WTC11 (cell line): ENCODE data around the gene GBF1.
A peak's percentile ranks its signal among the peaks of the same experiment; 100 is the strongest.

Source experiments
- CBFB ChIP-seq: sonication (generic); formaldehyde crosslinking; IDR thresholded peaks from 2 replicates; pipeline ENCODE4 v1.8.1; 2022; ENCODE audit warnings: mild to moderate bottlenecking, low read depth, missing genetic modification reagents
- CTCF ChIP-seq: fragments of 200-600 bp; IDR thresholded peaks from 2 replicates; pipeline ENCODE4 v1.8.0; 2022; ENCODE audit warnings: antibody characterized with exemption
- E2F5 ChIP-seq: sonication (generic); formaldehyde crosslinking; IDR thresholded peaks from 2 replicates; pipeline ENCODE4 v1.8.1; 2022; ENCODE audit warnings: mild to moderate bottlenecking, moderate library complexity, missing genetic modification reagents
- FOXP1 ChIP-seq: sonication (generic); formaldehyde crosslinking; IDR thresholded peaks from 2 replicates; pipeline ENCODE4 v1.8.0; 2022; ENCODE audit warnings: missing genetic modification reagents, mild to moderate bottlenecking, moderate library complexity, borderline replicate concordance
- HMGA2 ChIP-seq: fragments of 250-450 bp; sonication (Bioruptor Pico); IDR thresholded peaks from 2 replicates; pipeline ENCODE4 v1.4.0; 2021; ENCODE audit warnings: mild to moderate bottlenecking, moderate library complexity
- JAZF1 ChIP-seq: fragments of 250-450 bp; sonication (Bioruptor Pico); IDR thresholded peaks from 2 replicates; pipeline ENCODE4 v1.9.0; 2021; ENCODE audit warnings: moderate library complexity, mild to moderate bottlenecking, inconsistent platforms
- JUN ChIP-seq: sonication (generic); formaldehyde crosslinking; IDR thresholded peaks from 2 replicates; pipeline ENCODE4 v1.8.0; 2023; ENCODE audit warnings: mild to moderate bottlenecking, missing genetic modification reagents
- MAX ChIP-seq: sonication (generic); formaldehyde crosslinking; IDR thresholded peaks from 2 replicates; pipeline ENCODE4 v1.8.0; 2022; ENCODE audit warnings: mild to moderate bottlenecking, missing genetic modification reagents
- NR2C2 ChIP-seq: sonication (generic); formaldehyde crosslinking; IDR thresholded peaks from 2 replicates; pipeline ENCODE4 v1.8.0; 2022; ENCODE audit warnings: mild to moderate bottlenecking, missing genetic modification reagents
- NR3C1 ChIP-seq: sonication (generic); formaldehyde crosslinking; conservative IDR thresholded peaks from 2 replicates; pipeline ENCODE4 v1.8.1; 2023; ENCODE audit warnings: low read depth, mild to moderate bottlenecking, missing genetic modification reagents
- PRDM15 ChIP-seq: sonication (generic); formaldehyde crosslinking; IDR thresholded peaks from 2 replicates; pipeline ENCODE4 v1.8.0; 2022; ENCODE audit warnings: missing genetic modification reagents
- USF2 ChIP-seq: sonication (generic); formaldehyde crosslinking; IDR thresholded peaks from 2 replicates; pipeline ENCODE4 v1.8.1; 2023; ENCODE audit warnings: mild to moderate bottlenecking, missing genetic modification reagents, moderate library complexity
- ZBTB21 ChIP-seq: sonication (generic); formaldehyde crosslinking; IDR thresholded peaks from 2 replicates; pipeline ENCODE4 v1.8.1; 2023; ENCODE audit warnings: mild to moderate bottlenecking, missing genetic modification reagents, borderline replicate concordance
- ZNF121 ChIP-seq: sonication (generic); formaldehyde crosslinking; IDR thresholded peaks from 2 replicates; pipeline ENCODE4 v1.8.0; 2023; ENCODE audit warnings: missing genetic modification reagents

- no peak for TF ChIP-seq FOXP1
- TF ChIP-seq MAX (CRISPR knock-in tag), result 0 out of 2 replicates have a peak, but pooled peaks have one; percentile 33
- no peak for TF ChIP-seq HMGA2
- no peak for TF ChIP-seq CTCF
- TF ChIP-seq CBFB (CRISPR knock-in tag), result no peak
- no peak for TF ChIP-seq JAZF1 (CRISPR knock-in tag)
- TF ChIP-seq USF2, result no peak
- no peak for TF ChIP-seq NR3C1 (CRISPR knock-in tag)
- no peak for TF ChIP-seq PRDM15 (CRISPR knock-in tag)
- TF ChIP-seq JUN (CRISPR knock-in tag), result no peak
- TF ChIP-seq ZNF121, result no peak
- no peak for TF ChIP-seq NR2C2 (CRISPR knock-in tag)
- TF ChIP-seq E2F5, result no peak
- no peak for TF ChIP-seq ZBTB21 (CRISPR knock-in tag)
Measured at GRCh38 chr10:102408728-102409603, 163.6 kb downstream of the GBF1 start.
